HepG2 (cell line): ENCODE results near the gene ACER3. TPM values are rescaled to one million over a fixed set of nuclear protein-coding genes. Genes with fewer than 3 reads are reported as not detected.

ENCODE experiments used
- ATAC-seq: fragments of 200-7000 bp; cut with Tn5 transposase; 3 replicates; pipeline ENCODE4 v1.9.1; 2020; ENCODE audit warnings: mild to moderate bottlenecking, moderate library complexity
- BruUV-seq: library from RNA; stranded (reverse); fragments of 400-500 nt; replicated peaks from 2 replicates; lab custom pipeline; 2021; lab: Mats Ljungman, UMichigan
- CTCF ChIA-PET: fragments of 300-600 bp; formaldehyde crosslinking; extraction: SDS; loops from one replicate; lab custom pipeline; 2021; ENCODE audit warnings: low total read pairs, inconsistent platforms, low intra/inter-chr PET ratio; lab: Yijun Ruan, JAX
- POLR2A ChIA-PET: fragments of 350-600 bp; sonication (Branson Sonifier 250); formaldehyde crosslinking; loops from one replicate; lab custom pipeline; 2020; ENCODE audit warnings: antibody characterized with exemption, inconsistent platforms; lab: Yijun Ruan, JAX
- DNase-seq: peaks from one replicate; pipeline ENCODE4 v3.0.0-alpha.2; 2015; ENCODE audit warnings: low spot score
- FAIRE-seq: peaks from 3 replicates; lab custom pipeline; 2011; peaks lifted over from hg19 to GRCh38; lab: Jason Lieb, UNC
- H2AFZ ChIP-seq: one replicate; pipeline ENCODE4 v1.6.1; 2011; ENCODE audit warnings: low read length, inconsistent platforms
- H3K27ac ChIP-seq: fragments of 300-600 bp; 3 replicates; pipeline ENCODE4 v1.8.0; 2011; ENCODE audit warnings: mixed run types, mild to moderate bottlenecking, mixed read lengths, low read length, inconsistent platforms; ENCODE audit not compliant: insufficient read depth; ENCODE audit errors: extremely low read length
- H3K27me3 ChIP-seq, 2 experiments: fragments of 200-600 bp in 1 of 2; 2 replicates in 1 of 2; 3 replicates in 1 of 2; pipeline versions ENCODE4 v1.6.0 to v1.8.0; 2011; ENCODE audit warnings: low read length in 2 of 2, mild to moderate bottlenecking in 2 of 2, moderate library complexity in 2 of 2, inconsistent platforms in 1 of 2; ENCODE audit not compliant: insufficient read depth in 2 of 2, control insufficient read depth in 1 of 2
- H3K36me3 ChIP-seq, 2 experiments: fragments of 200-600 bp in 1 of 2; replicated peaks in 1 of 2; 2 replicates in 1 of 2; 3 replicates in 1 of 2; pipeline versions ENCODE4 v1.5.1 to v1.8.0; 2011; ENCODE audit warnings: low read length in 2 of 2, inconsistent platforms in 1 of 2; ENCODE audit not compliant: insufficient read depth in 2 of 2, control insufficient read depth in 1 of 2
- H3K4me1 ChIP-seq: 2 replicates; pipeline ENCODE4 v1.5.1; 2012; ENCODE audit warnings: low read length, inconsistent platforms; ENCODE audit not compliant: insufficient read depth
- H3K4me2 ChIP-seq: 2 replicates; pipeline ENCODE4 v1.6.0; 2011; ENCODE audit warnings: low read depth, low read length, inconsistent platforms
- H3K4me3 ChIP-seq, 3 experiments: fragments of 200-600 bp in 1 of 3; sonication (generic), shearing (Covaris generic) in 1 of 3; replicated peaks in 1 of 3; 2 replicates each; pipeline ENCODE4 v1.5.1; 2011 to 2016; ENCODE audit warnings: low read length in 3 of 3, inconsistent platforms in 2 of 3, low read depth in 2 of 3, mild to moderate bottlenecking in 2 of 3, control low read depth in 1 of 3, mixed read lengths in 1 of 3; ENCODE audit not compliant: insufficient read depth in 1 of 3
- H3K79me2 ChIP-seq: one replicate; pipeline ENCODE4 v1.6.1; 2011; ENCODE audit warnings: low read length, inconsistent platforms; ENCODE audit not compliant: insufficient read depth
- H3K9ac ChIP-seq: 2 replicates; pipeline ENCODE4 v1.6.0; 2011; ENCODE audit warnings: mild to moderate bottlenecking, low read depth, low read length, inconsistent platforms; ENCODE audit not compliant: insufficient read depth
- H3K9me3 ChIP-seq: 2 replicates; pipeline ENCODE4 v1.5.1; 2012; ENCODE audit warnings: mild to moderate bottlenecking, low read length
- H4K20me1 ChIP-seq: 2 replicates; pipeline ENCODE4 v1.6.0; 2011; ENCODE audit warnings: inconsistent platforms, mild to moderate bottlenecking, low read length, moderate library complexity; ENCODE audit not compliant: insufficient read depth
- ARID4A ChIP-seq: sonication (generic); formaldehyde crosslinking; IDR thresholded peaks from 2 replicates; pipeline ENCODE4 v1.5.0; 2020; ENCODE audit warnings: mild to moderate bottlenecking, missing genetic modification reagents, borderline replicate concordance
- ATF5 ChIP-seq: sonication (generic); formaldehyde crosslinking; IDR thresholded peaks from 2 replicates; pipeline ENCODE4 v1.4.0; 2020; ENCODE audit warnings: mild to moderate bottlenecking, low read depth, missing genetic modification reagents
- GPN1 ChIP-seq: sonication (generic); formaldehyde crosslinking; IDR thresholded peaks from 2 replicates; pipeline ENCODE4 v1.5.1; 2020; ENCODE audit warnings: missing genetic modification reagents, borderline replicate concordance
- NFE2 ChIP-seq: sonication (generic); formaldehyde crosslinking; IDR thresholded peaks from 2 replicates; pipeline ENCODE4 v1.4.0; 2020; ENCODE audit warnings: missing genetic modification reagents
- NR1H2 ChIP-seq: sonication (generic); formaldehyde crosslinking; IDR thresholded peaks from 2 replicates; pipeline ENCODE4 v1.8.1; 2022; ENCODE audit warnings: low read depth, missing genetic modification reagents, borderline replicate concordance
- PHF21A ChIP-seq: sonication (generic); formaldehyde crosslinking; IDR thresholded peaks from 2 replicates; pipeline ENCODE4 v1.5.0; 2020; ENCODE audit warnings: mild to moderate bottlenecking, missing genetic modification reagents
- TOE1 ChIP-seq: sonication (generic); formaldehyde crosslinking; IDR thresholded peaks from 2 replicates; pipeline ENCODE4 v1.4.0; 2020; ENCODE audit warnings: mild to moderate bottlenecking, missing genetic modification reagents
- ZFP36 ChIP-seq: fragments of 150-350 bp; IDR thresholded peaks from 2 replicates; pipeline ENCODE4 v1.6.1; 2018; ENCODE audit warnings: borderline replicate concordance, low read length, low read depth; ENCODE audit not compliant: partially characterized antibody
- ZNF138 ChIP-seq: sonication (generic); formaldehyde crosslinking; IDR thresholded peaks from 2 replicates; pipeline ENCODE4 v1.5.0; 2020; ENCODE audit warnings: mild to moderate bottlenecking, low read depth, missing genetic modification reagents
- ZNF335 ChIP-seq: sonication (generic); formaldehyde crosslinking; IDR thresholded peaks from 2 replicates; pipeline ENCODE4 v1.4.0; 2020; ENCODE audit warnings: missing genetic modification reagents
- ZNF670 ChIP-seq: sonication (generic); formaldehyde crosslinking; IDR thresholded peaks from 2 replicates; pipeline ENCODE4 v1.8.0; 2022; ENCODE audit warnings: mild to moderate bottlenecking, missing genetic modification reagents, borderline replicate concordance
- WGBS: methylation state at CpG from one replicate; pipeline ENCODE4 v1.1.6; 2017; ENCODE audit warnings: low lambda C conversion rate; 5-methylcytosine and 5-hydroxymethylcytosine counted together
- in situ Hi-C: cut with HindIII; loops from 2 replicates; pipeline ENCODE4 v1.10.0; 2017; ENCODE audit warnings: low pct_unique_long_range_greater_than_20kb; ENCODE audit not compliant: extremely low pct_ligation_motif_present
- intact Hi-C: fragments of 100-400 bp; cut with micrococcal nuclease; formaldehyde crosslinking; loops from one replicate; pipeline ENCODE4 v1.10.0; 2022; ENCODE audit not compliant: unreplicated experiment
- polyA plus RNA-seq, 8 experiments: library from polyadenylated mRNA; depleted of rRNA in 3 of 8; stranded (reverse) in 7 of 8; unstranded in 1 of 8; fragments of >200 nt; fragmentation: Illumina TruSeq in 4 of 8; extraction: Trizol in 4 of 8; gene quantifications; 2 replicates each; pipeline versions ENCODE4 v1.2.1 to v1.2.3, GENCODE V29; 2011 to 2016; ENCODE audit warnings: low read depth in 4 of 8, missing spikeins in 1 of 8, mixed read lengths in 1 of 8; ENCODE audit not compliant: insufficient read depth in 1 of 8
- total RNA-seq, 5 experiments: library from RNA; depleted of rRNA; stranded (reverse); fragments of >200 nt; fragmentation: Illumina TruSeq; extraction: Trizol; gene quantifications; 2 replicates each; pipeline ENCODE4 v1.2.3, GENCODE V29; 2016; ENCODE audit warnings: low read depth in 1 of 5

The ACER3 gene
- total and polyA plus RNA-seq, 2 of the 13 experiments (the other 11 are each of a cell fraction or from before 2014, with no cell fraction given): 6.0 to 9.8 TPM

- intact Hi-C loops (no loop called here), in situ Hi-C loops (no loop called here)
- Histone ChIP-seq H3K79me2 (no peaks in the 10 kb centered on the region), H3K27me3 (no peaks in the 10 kb centered on the region), H3K9ac (no peak overlapping the region), H3K4me2 (no peak overlapping the region), H3K4me3 (no peak overlapping the region), H2AFZ (no peak overlapping the region), H3K27ac (no peak overlapping the region), H3K36me3 (no peaks in the 10 kb centered on the region), H3K9me3 (no peaks in the 10 kb centered on the region), H3K4me1 (no peaks in the 10 kb centered on the region), H4K20me1 (no peaks in the 10 kb centered on the region)
- WGBS: 90% methylated on average over 4 of the region's 4 CpGs
- ATAC-seq: no peak
- POLR2A ChIA-PET: no interaction called here
- BruUV-seq: no TSS peak
- DNase-seq: no peak
- CTCF ChIA-PET: no interaction called here
- no peak for FAIRE-seq
- TF ChIP-seq GPN1 (CRISPR knock-in tag) (no peak), NFE2 (no peak)
Measured at GRCh38 chr11:76880956-76881355, 20.2 kb downstream of the ACER3 start.

GRCh38 chr11:76885390-76886097 lies 24.8 kb downstream of the ACER3 start:
- H3K27ac ChIP-seq: no peak overlapping the region
- no peaks in the 10 kb centered on the region for H4K20me1 ChIP-seq
- no peak overlapping the region for H3K4me2 ChIP-seq
- no TSS peak for BruUV-seq
- intact Hi-C loops (no loop called here), in situ Hi-C loops (no loop called here)
- CTCF ChIA-PET: no interaction called here
- FAIRE-seq: no peak
- no peaks in the 10 kb centered on the region for H3K36me3 ChIP-seq
- H3K79me2 ChIP-seq: no peaks in the 10 kb centered on the region
- H3K4me3 ChIP-seq: no peak overlapping the region
- POLR2A ChIA-PET: no interaction called here
- H3K27me3 ChIP-seq: no peaks in the 10 kb centered on the region
- H3K9ac ChIP-seq: no peak overlapping the region
- H3K4me1 ChIP-seq: peaks cover 16% of the 10 kb centered on the region
- no peak for DNase-seq
- 94% methylated on average over 9 of the region's 9 CpGs for WGBS
- no peak for ATAC-seq
- no peak overlapping the region for H2AFZ ChIP-seq
- no peaks in the 10 kb centered on the region for H3K9me3 ChIP-seq
- TF ChIP-seq PHF21A (CRISPR knock-in tag): no peak
- TF ChIP-seq TOE1 (CRISPR knock-in tag): no peak
- no peak for TF ChIP-seq ATF5 (CRISPR knock-in tag)
- TF ChIP-seq ZNF335 (CRISPR knock-in tag): no peak
- TF ChIP-seq ARID4A (CRISPR knock-in tag): no peak
- TF ChIP-seq ZNF670 (CRISPR knock-in tag): no peak
- TF ChIP-seq ZNF138 (CRISPR knock-in tag): no peak
- TF ChIP-seq ZFP36: no peak
- no peak for TF ChIP-seq NR1H2 (CRISPR knock-in tag)
